ENCODE results near the gene ULK4. TPM values are rescaled to one million over a fixed set of nuclear protein-coding genes. Genes with fewer than 3 reads are reported as not detected.

Gene ULK4
- total RNA-seq, 1 donor from 2014 or later, result 18.6 TPM

DNA sequence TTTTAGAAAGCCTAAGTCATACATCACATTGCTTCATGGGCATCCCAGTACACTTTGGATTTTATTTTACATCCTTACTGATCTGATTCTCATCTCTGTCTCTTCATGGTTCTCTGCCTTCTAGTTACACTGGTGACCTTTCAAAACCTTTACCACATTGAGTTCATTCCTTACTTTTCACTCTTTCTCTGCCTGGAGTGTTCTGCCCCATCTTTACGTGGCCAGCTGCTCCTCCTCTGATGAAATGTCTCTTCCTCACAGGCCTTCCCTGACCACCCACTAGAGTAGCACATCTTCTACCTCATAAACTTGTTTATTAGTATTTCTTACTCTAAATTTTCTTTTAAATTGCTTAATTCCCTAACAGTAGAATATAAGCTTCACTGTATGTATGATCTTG is 744.9 kb downstream of the ULK4 start:
- peaks cover 90% of the 10 kb centered on the region for H3K4me1 Mint-ChIP-seq
- peaks cover 10% of the 10 kb centered on the region for H3K36me3 Mint-ChIP-seq (ENCODE audit: low read depth)
- POLR2A ChIA-PET, result interaction anchor here (1.8 kb wide), 1 partner anchor 17 kb away, joined by 9 read pairs; the partner anchor contains the start of gene CTNNB1
- intact Hi-C loops (cut with micrococcal nuclease), result no loop called here
- no peaks in the 10 kb centered on the region for H3K9me3 Mint-ChIP-seq
- H3K27ac Mint-ChIP-seq, result peak overlapping the region; percentile 43
- H3K27me3 Mint-ChIP-seq, result no peaks in the 10 kb centered on the region
- ATAC-seq (ENCODE audit: low read depth) (no peak), DNase-seq (no peak)
- peak overlapping the region; percentile 6 for H3K4me3 Mint-ChIP-seq
- TF ChIP-seq, protein P1, sequence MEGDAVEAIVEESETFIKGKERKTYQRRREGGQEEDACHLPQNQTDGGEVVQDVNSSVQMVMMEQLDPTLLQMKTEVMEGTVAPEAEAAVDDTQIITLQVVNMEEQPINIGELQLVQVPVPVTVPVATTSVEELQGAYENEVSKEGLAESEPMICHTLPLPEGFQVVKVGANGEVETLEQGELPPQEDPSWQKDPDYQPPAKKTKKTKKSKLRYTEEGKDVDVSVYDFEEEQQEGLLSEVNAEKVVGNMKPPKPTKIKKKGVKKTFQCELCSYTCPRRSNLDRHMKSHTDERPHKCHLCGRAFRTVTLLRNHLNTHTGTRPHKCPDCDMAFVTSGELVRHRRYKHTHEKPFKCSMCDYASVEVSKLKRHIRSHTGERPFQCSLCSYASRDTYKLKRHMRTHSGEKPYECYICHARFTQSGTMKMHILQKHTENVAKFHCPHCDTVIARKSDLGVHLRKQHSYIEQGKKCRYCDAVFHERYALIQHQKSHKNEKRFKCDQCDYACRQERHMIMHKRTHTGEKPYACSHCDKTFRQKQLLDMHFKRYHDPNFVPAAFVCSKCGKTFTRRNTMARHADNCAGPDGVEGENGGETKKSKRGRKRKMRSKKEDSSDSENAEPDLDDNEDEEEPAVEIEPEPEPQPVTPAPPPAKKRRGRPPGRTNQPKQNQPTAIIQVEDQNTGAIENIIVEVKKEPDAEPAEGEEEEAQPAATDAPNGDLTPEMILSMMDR (IDR thresholded peaks at IDR 0.05), result no peak
- CTCF ChIA-PET, result interaction anchor here (0.8 kb wide), 1 partner anchor 545 kb away, joined by 3 read pairs; no protein-coding TSS in a partner anchor

DNA sequence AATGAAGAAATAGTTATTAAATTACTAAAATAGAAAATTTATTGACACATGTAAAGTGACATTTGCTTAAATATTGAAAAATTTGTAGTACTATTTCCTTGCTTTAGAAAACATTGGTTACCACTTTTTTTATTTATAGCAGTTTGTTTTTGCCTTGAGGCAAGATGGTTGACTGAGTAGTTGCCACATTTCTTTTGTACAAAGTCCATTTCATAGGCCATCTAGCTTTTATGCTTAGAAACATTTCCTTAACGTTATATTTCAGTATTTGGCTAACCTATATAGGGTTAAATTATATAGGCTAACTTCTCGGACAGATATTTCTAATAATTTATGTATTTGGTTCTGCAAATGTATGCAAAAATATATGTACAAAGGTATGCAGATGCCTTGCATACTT is 745.5 kb downstream of the ULK4 start:
- intact Hi-C loops (cut with micrococcal nuclease), result no loop called here
- TF ChIP-seq, protein P1 (IDR thresholded peaks at IDR 0.05), result no peak

DNA sequence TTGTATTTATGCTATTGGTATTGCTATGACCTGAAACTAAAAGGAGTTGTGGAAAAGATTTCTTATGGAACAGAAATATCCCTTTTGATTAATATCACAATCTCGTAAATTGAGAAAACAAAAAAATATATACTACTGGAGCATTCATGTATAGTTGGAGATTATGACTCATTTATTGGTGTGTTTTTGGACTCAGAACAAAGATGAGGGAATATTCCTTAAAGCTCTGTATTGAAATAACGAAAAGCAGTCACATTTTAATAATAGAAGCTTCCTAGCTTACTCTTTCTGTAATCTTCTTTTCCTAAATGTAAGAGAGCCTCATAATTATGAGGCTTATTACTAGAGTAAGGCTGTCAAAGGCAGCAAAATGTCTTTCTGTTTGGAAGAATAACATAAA is 748.3 kb downstream of the ULK4 start:
- Mint-ChIP-seq H3K4me1 (peaks cover 82% of the 10 kb centered on the region), H3K27me3 (no peaks in the 10 kb centered on the region), H3K36me3 (ENCODE audit: low read depth) (peaks cover 22% of the 10 kb centered on the region), H3K4me3 (no peak overlapping the region), H3K27ac (peak overlapping the region; percentile 1), H3K9me3 (no peaks in the 10 kb centered on the region)
- intact Hi-C loops (cut with micrococcal nuclease), result no loop called here
- TF ChIP-seq, protein P1 (IDR thresholded peaks at IDR 0.05), result no peak
- DNase-seq (no peak), ATAC-seq (ENCODE audit: low read depth) (no peak)
- ChIA-PET POLR2A (interaction anchor here (3.9 kb wide), 1 partner anchor 14 kb away, joined by 25 read pairs; the partner anchor contains the start of gene CTNNB1), CTCF (interaction anchor here (0.7 to 1.6 kb wide), 3 partner anchors 16 to 635 kb away, joined by 3 read pairs; no protein-coding TSS in a partner anchor)

More for the DNA sequence above, 745.5 kb downstream of the ULK4 start:
- DNase-seq (no peak), ATAC-seq (ENCODE audit: low read depth) (no peak)
- Mint-ChIP-seq H3K27me3 (no peaks in the 10 kb centered on the region), H3K4me1 (peaks cover 90% of the 10 kb centered on the region), H3K4me3 (no peak overlapping the region), H3K36me3 (ENCODE audit: low read depth) (peaks cover 12% of the 10 kb centered on the region), H3K27ac (no peak overlapping the region), H3K9me3 (no peaks in the 10 kb centered on the region)
- ChIA-PET POLR2A (interaction anchor here (1.8 kb wide), 1 partner anchor 17 kb away, joined by 9 read pairs; the partner anchor contains the start of gene CTNNB1), CTCF (interaction anchor here (0.8 kb wide), 1 partner anchor 544 kb away, joined by 3 read pairs; no protein-coding TSS in a partner anchor)

DNA sequence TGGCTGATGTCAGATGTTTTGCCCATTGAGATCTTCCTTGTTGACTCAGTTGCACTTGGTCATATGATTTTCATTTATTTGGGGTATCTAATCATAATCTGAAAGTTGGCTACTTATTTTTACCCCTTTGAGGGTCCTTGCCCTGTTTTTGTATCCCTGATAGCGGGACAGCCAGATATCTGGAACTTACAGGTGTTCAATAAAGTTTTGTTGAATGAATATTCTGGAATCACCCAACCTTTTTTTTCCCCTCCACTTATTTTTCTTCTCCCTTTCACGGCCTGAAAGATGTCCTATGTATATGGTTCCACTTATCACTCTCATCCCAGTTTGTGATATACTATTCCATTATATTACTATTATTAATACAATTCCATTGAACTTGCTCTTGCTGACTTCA is 749.8 kb downstream of the ULK4 start:
- Mint-ChIP-seq H3K36me3 (ENCODE audit: low read depth) (peaks cover 25% of the 10 kb centered on the region), H3K4me3 (no peak overlapping the region), H3K27me3 (no peaks in the 10 kb centered on the region), H3K27ac (no peak overlapping the region), H3K4me1 (peaks cover 86% of the 10 kb centered on the region), H3K9me3 (no peaks in the 10 kb centered on the region)
- intact Hi-C loops (cut with micrococcal nuclease), result no loop called here
- DNase-seq, result no peak
- TF ChIP-seq, protein P1 (IDR thresholded peaks at IDR 0.05), result no peak
- ChIA-PET POLR2A (interaction anchor here (0.6 to 3.9 kb wide), 3 partner anchors 12 to 852 kb away, joined by 4 to 25 read pairs (median 16); partner anchors contain the start of gene CTNNB1), CTCF (interaction anchor here (1.6 kb wide), 1 partner anchor 14 kb away, joined by 3 read pairs; no protein-coding TSS in a partner anchor)
- no peak for ATAC-seq (ENCODE audit: low read depth)

DNA sequence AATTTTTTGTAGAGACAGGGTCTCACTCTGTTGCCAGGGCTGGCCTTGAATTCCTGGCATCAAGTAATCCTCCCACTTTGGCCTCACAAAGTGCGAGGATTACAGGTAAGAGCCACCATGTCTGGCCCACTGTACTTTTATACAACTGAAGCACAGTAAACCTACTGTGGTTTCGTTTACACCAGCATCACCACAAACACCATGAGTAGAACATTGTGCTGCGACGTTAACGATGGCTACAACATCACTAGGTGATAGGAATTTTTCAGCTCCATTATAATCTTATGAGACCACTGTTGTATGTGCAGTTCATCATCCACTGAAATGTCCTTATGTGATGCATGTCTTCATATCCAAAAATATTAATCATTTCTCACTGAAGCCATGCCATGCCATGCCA is 750.9 kb downstream of the ULK4 start:
- ChIA-PET CTCF (no interaction called here), POLR2A (interaction anchor here (3.4 kb wide), 1 partner anchor 11 kb away, joined by 16 read pairs; the partner anchor contains the start of gene CTNNB1)
- DNase-seq, result no peak
- Mint-ChIP-seq H3K27me3 (no peaks in the 10 kb centered on the region), H3K4me3 (no peak overlapping the region), H3K9me3 (no peaks in the 10 kb centered on the region), H3K27ac (no peak overlapping the region), H3K36me3 (ENCODE audit: low read depth) (peaks cover 25% of the 10 kb centered on the region), H3K4me1 (peaks cover 88% of the 10 kb centered on the region)
- no peak for ATAC-seq (ENCODE audit: low read depth)
- TF ChIP-seq, protein P1 (IDR thresholded peaks at IDR 0.05), result no peak
- intact Hi-C loops (cut with micrococcal nuclease), result no loop called here
